BJ (cell line): ENCODE data around the gene DLGAP1. TPM values are rescaled to one million over a fixed set of nuclear protein-coding genes. Genes with fewer than 3 reads are reported as not detected.

ENCODE experiments used
- CTCF ChIA-PET: fragments of 350-600 bp; formaldehyde crosslinking; extraction: SDS; loops from one replicate; lab custom pipeline; 2021; ENCODE audit warnings: antibody characterized with exemption, inconsistent platforms; lab: Yijun Ruan, JAX
- POLR2A ChIA-PET: fragments of 300-600 bp; sonication (Branson Sonifier 250); formaldehyde crosslinking; extraction: SDS; loops from one replicate; lab custom pipeline; 2021; ENCODE audit warnings: antibody characterized with exemption; lab: Charles Lee
- DNase-seq: peaks from one replicate; pipeline ENCODE4 v3.0.0-alpha.2; 2011; ENCODE audit warnings: low read depth
- H3K27me3 ChIP-seq: 2 replicates; pipeline ENCODE4 v1.6.0; 2011; ENCODE audit warnings: low read length; ENCODE audit not compliant: control insufficient read depth, insufficient read depth
- H3K36me3 ChIP-seq: 2 replicates; pipeline ENCODE4 v1.5.1; 2011; ENCODE audit warnings: low read length; ENCODE audit not compliant: control insufficient read depth, insufficient read depth
- H3K4me3 ChIP-seq: 2 replicates; pipeline ENCODE4 v1.5.1; 2011; ENCODE audit warnings: low read depth, mild to moderate bottlenecking, control low read depth, low read length
- CTCF ChIP-seq: IDR thresholded peaks from 2 replicates; pipeline ENCODE4 v1.5.1; 2011; ENCODE audit warnings: low read depth, mild to moderate bottlenecking, control low read depth, inconsistent platforms, low read length, moderate library complexity; ENCODE audit not compliant: insufficient read depth
- polyA plus RNA-seq: library from polyadenylated mRNA; depleted of rRNA; stranded (reverse); fragments of >200 nt; gene quantifications from 2 replicates; pipeline ENCODE4 v1.2.3, GENCODE V29; 2011

DLGAP1 gene
- polyA plus RNA-seq, 1 experiment: 0.02 TPM

- H3K36me3 ChIP-seq: no peaks in the 10 kb centered on the region
- DNase-seq: no peak
- ChIA-PET POLR2A (no interaction called here), CTCF (interaction anchor here (1.9 to 2.1 kb wide), 2 partner anchors 35 to 91 kb away, joined by 5 to 7 read pairs; no protein-coding TSS in a partner anchor)
- TF ChIP-seq CTCF: no peak
- H3K4me3 ChIP-seq: no peak overlapping the region
- no peaks in the 10 kb centered on the region for H3K27me3 ChIP-seq
Observed at GRCh38 chr18:3960142-3960541, 495.0 kb downstream of the DLGAP1 start.

GRCh38 chr18:3952031-3952430, 503.1 kb downstream of the DLGAP1 start:
- ChIA-PET CTCF (interaction anchor here (1.0 kb wide), 1 partner anchor 12 kb away, joined by 3 read pairs; no protein-coding TSS in a partner anchor), POLR2A (no interaction called here)
- H3K27me3 ChIP-seq: no peaks in the 10 kb centered on the region
- no peaks in the 10 kb centered on the region for H3K36me3 ChIP-seq
- H3K4me3 ChIP-seq: no peak overlapping the region
- no peak for TF ChIP-seq CTCF
- no peak for DNase-seq

GRCh38 chr18:3950668-3951404, 504.3 kb downstream of the DLGAP1 start:
- TF ChIP-seq CTCF: no peak
- DNase-seq: no peak
- Histone ChIP-seq H3K27me3 (peaks cover 1% of the 10 kb centered on the region; the same call in 1 of the 2 replicates), H3K36me3 (no peaks in the 10 kb centered on the region), H3K4me3 (no peak overlapping the region)
- CTCF ChIA-PET: no interaction called here
- POLR2A ChIA-PET: no interaction called here

- H3K36me3 ChIP-seq: no peaks in the 10 kb centered on the region
- POLR2A ChIA-PET: no interaction called here
- CTCF ChIA-PET: no interaction called here
Observed at GRCh38 chr18:3948958-3949357, 506.1 kb downstream of the DLGAP1 start.

More at GRCh38 chr18:3948958-3949357, 506.1 kb downstream of the DLGAP1 start:
- peaks cover 1% of the 10 kb centered on the region; the same call in 1 of the 2 replicates for H3K27me3 ChIP-seq
- H3K4me3 ChIP-seq: no peak overlapping the region
- TF ChIP-seq CTCF: no peak
- DNase-seq: no peak
